Fibroblast of lung (primary cell): ENCODE measurements around the gene HSD17B8.

ENCODE experiments used
- EZH2 ChIP-seq: IDR thresholded peaks from 2 replicates; pipeline ENCODE4 v1.5.1; 2012; ENCODE audit warnings: low read length, control low read depth, mild to moderate bottlenecking; ENCODE audit errors: missing control alignments
- TF ChIP-seq, protein P1 (sequence below), 2 donors: IDR thresholded peaks in 1 of 2; conservative IDR thresholded peaks in 1 of 2; 1 replicate in 1 of 2; 2 replicates in 1 of 2; pipeline ENCODE4 v1.5.1; 2011 to 2012; ENCODE audit warnings: low read length in 2 of 2, control low read depth in 1 of 2, inconsistent platforms in 1 of 2, low read depth in 1 of 2, mild to moderate bottlenecking in 1 of 2

DNA sequence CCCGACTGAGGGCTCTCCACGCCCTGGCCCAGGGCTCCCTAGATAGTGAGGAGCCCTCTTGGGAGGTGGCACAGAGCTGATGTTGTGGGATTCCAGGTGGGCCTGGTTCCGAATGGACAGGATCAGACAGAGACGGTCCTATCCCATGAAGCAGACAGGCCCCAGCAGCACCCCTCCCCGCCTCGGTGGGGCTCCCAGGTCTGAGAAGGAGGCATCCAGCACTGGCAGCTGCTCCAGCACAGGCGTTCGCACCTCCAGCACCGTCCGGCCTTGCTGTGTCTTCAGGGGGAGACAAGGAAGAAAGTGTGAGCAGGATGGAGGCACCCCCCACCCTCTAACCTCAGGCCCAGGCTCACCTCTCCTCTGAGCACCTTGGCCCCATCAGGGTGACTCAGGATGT is 40.9 kb upstream of the HSD17B8 start:
- TF ChIP-seq, protein P1, sequence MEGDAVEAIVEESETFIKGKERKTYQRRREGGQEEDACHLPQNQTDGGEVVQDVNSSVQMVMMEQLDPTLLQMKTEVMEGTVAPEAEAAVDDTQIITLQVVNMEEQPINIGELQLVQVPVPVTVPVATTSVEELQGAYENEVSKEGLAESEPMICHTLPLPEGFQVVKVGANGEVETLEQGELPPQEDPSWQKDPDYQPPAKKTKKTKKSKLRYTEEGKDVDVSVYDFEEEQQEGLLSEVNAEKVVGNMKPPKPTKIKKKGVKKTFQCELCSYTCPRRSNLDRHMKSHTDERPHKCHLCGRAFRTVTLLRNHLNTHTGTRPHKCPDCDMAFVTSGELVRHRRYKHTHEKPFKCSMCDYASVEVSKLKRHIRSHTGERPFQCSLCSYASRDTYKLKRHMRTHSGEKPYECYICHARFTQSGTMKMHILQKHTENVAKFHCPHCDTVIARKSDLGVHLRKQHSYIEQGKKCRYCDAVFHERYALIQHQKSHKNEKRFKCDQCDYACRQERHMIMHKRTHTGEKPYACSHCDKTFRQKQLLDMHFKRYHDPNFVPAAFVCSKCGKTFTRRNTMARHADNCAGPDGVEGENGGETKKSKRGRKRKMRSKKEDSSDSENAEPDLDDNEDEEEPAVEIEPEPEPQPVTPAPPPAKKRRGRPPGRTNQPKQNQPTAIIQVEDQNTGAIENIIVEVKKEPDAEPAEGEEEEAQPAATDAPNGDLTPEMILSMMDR (conservative IDR thresholded peaks at IDR 0.05 in 1 of 2, IDR thresholded peaks at IDR 0.05 in 1 of 2; ENCODE audit: low read depth in 1 of 2, low read length in 2 of 2) = no peak
- no peak for TF ChIP-seq EZH2
